ENCODE data around the gene BAD.

The BAD gene

GRCh38 chr11:64289002-64289564 lies 4.6 kb upstream of the BAD start:
- H3K4me3 ChIP-seq (ENCODE audit: low read length), result no peak overlapping the region
- DNase-seq, result no peak
- no peak overlapping the region for H2AFZ ChIP-seq (ENCODE audit: low read length)
- H3K36me3 ChIP-seq (replicated peaks; ENCODE audit: insufficient read depth, low read length), result no peaks in the 10 kb centered on the region
- H3F3A ChIP-seq (ENCODE audit: insufficient read depth, low read length), result peaks cover 12% of the 10 kb centered on the region
- no peaks in the 10 kb centered on the region for H3K9me3 ChIP-seq (replicated peaks; ENCODE audit: insufficient read depth, low read length)
- no peak for TF ChIP-seq EZH2 (optimal IDR thresholded peaks at IDR 0.05; ENCODE audit: low read depth, low read length)
- no peak for TF ChIP-seq EZH2phosphoT487 (IDR thresholded peaks at IDR 0.05; ENCODE audit: low read length)
- TF ChIP-seq, protein P1, sequence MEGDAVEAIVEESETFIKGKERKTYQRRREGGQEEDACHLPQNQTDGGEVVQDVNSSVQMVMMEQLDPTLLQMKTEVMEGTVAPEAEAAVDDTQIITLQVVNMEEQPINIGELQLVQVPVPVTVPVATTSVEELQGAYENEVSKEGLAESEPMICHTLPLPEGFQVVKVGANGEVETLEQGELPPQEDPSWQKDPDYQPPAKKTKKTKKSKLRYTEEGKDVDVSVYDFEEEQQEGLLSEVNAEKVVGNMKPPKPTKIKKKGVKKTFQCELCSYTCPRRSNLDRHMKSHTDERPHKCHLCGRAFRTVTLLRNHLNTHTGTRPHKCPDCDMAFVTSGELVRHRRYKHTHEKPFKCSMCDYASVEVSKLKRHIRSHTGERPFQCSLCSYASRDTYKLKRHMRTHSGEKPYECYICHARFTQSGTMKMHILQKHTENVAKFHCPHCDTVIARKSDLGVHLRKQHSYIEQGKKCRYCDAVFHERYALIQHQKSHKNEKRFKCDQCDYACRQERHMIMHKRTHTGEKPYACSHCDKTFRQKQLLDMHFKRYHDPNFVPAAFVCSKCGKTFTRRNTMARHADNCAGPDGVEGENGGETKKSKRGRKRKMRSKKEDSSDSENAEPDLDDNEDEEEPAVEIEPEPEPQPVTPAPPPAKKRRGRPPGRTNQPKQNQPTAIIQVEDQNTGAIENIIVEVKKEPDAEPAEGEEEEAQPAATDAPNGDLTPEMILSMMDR (IDR thresholded peaks at IDR 0.05; ENCODE audit: low read length), result no peak
- H3K9me2 ChIP-seq (replicated peaks; ENCODE audit: insufficient read depth, low read length), result no peaks in the 10 kb centered on the region
- no peak overlapping the region for H3K27ac ChIP-seq (ENCODE audit: low read length)
- H3K27me3 ChIP-seq (replicated peaks; ENCODE audit: insufficient read depth, low read length), result peaks cover 32% of the 10 kb centered on the region
- no peaks in the 10 kb centered on the region for H4K20me1 ChIP-seq (ENCODE audit: insufficient read depth, low read length)
- H3K9ac ChIP-seq (ENCODE audit: low read length), result no peak overlapping the region
- H3K79me2 ChIP-seq (ENCODE audit: low read length), result peaks cover 7% of the 10 kb centered on the region
- no peak overlapping the region for H3K4me2 ChIP-seq (ENCODE audit: low read depth, low read length)
- 0 out of 2 replicates have a peak, but pooled peaks cover 3% of the 10 kb centered on the region for H3K4me1 ChIP-seq (ENCODE audit: low read length)

DNA sequence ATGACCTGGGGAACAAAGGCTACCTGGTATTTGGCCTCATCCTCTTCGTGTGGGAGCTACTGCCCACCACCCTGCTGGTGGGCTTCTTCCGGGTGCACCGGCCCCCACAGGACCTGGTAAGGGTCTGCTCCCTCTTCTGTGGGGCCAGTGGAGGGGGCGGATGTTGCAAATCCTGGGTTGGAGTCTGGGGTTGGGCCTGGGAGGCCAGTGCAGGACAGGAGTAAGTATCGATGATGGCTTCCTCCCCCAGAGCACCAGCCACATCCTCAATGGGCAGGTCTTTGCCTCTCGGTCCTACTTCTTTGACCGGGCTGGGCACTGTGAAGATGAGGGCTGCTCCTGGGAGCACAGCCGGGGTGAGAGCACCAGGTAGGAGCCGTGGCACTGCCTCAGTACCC lies 3.9 kb upstream of the BAD start:
- H3K27me3 ChIP-seq (replicated peaks; ENCODE audit: insufficient read depth, low read length), result peaks cover 27% of the 10 kb centered on the region
- H3K9me2 ChIP-seq (replicated peaks; ENCODE audit: insufficient read depth, low read length), result no peaks in the 10 kb centered on the region
- H3K27ac ChIP-seq (ENCODE audit: low read length), result no peak overlapping the region
- peaks cover 12% of the 10 kb centered on the region for H3F3A ChIP-seq (ENCODE audit: insufficient read depth, low read length)
- H3K9ac ChIP-seq (ENCODE audit: low read length), result no peak overlapping the region
- no peak overlapping the region for H3K4me2 ChIP-seq (ENCODE audit: low read depth, low read length)
- H3K79me2 ChIP-seq (ENCODE audit: low read length), result peaks cover 14% of the 10 kb centered on the region
- no peaks in the 10 kb centered on the region for H3K36me3 ChIP-seq (replicated peaks; ENCODE audit: insufficient read depth, low read length)
- H3K9me3 ChIP-seq (replicated peaks; ENCODE audit: insufficient read depth, low read length), result no peaks in the 10 kb centered on the region
- TF ChIP-seq EZH2phosphoT487 (IDR thresholded peaks at IDR 0.05; ENCODE audit: low read length), result no peak
- TF ChIP-seq, protein P1 (IDR thresholded peaks at IDR 0.05; ENCODE audit: low read length), result no peak
- TF ChIP-seq EZH2 (optimal IDR thresholded peaks at IDR 0.05; ENCODE audit: low read depth, low read length), result no peak
- H3K4me1 ChIP-seq (ENCODE audit: low read length), result peaks cover 5% of the 10 kb centered on the region
- H2AFZ ChIP-seq (ENCODE audit: low read length), result no peak overlapping the region
- DNase-seq, result peak; percentile 1
- H4K20me1 ChIP-seq (ENCODE audit: insufficient read depth, low read length), result no peaks in the 10 kb centered on the region
- H3K4me3 ChIP-seq (ENCODE audit: low read length), result no peak overlapping the region

DNA sequence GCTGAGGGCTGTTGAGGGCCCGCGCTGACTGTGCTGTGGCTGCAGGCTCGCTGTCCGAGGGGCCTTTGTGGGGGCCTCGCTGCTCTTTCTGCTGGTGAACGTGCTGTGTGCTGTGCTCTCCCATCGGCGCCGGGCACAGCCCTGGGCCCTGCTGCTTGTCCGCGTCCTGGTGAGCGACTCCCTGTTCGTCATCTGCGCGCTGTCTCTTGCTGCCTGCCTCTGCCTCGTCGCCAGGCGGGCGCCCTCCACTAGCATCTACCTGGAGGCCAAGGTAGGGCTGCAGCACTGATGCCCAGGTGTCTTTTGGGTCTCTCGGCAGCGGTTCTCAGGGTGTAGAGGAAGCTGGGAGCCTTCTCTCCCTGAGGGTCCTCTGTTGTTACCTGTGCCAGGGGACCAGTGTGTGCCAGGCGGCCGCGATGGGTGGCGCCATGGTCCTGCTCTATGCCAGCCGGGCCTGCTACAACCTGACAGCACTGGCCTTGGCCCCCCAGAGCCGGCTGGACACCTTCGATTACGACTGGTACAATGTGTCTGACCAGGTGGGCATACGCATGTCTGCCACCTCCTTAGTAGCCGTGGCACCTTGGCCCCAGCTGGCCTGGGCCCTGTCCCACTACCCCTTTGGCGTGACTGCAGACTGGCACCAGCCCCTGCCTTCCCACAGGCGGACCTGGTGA lies 3.3 kb upstream of the BAD start:
- Histone ChIP-seq H3K79me2 (ENCODE audit: low read length) (peaks cover 19% of the 10 kb centered on the region), H3K27ac (ENCODE audit: low read length) (no peak overlapping the region), H2AFZ (ENCODE audit: low read length) (no peak overlapping the region), H3K9me2 (replicated peaks; ENCODE audit: insufficient read depth, low read length) (no peaks in the 10 kb centered on the region), H3K4me1 (ENCODE audit: low read length) (peaks cover 10% of the 10 kb centered on the region), H3K9me3 (replicated peaks; ENCODE audit: insufficient read depth, low read length) (no peaks in the 10 kb centered on the region), H3K9ac (ENCODE audit: low read length) (no peak overlapping the region), H3K36me3 (replicated peaks; ENCODE audit: insufficient read depth, low read length) (no peaks in the 10 kb centered on the region), H3K4me2 (ENCODE audit: low read depth, low read length) (no peak overlapping the region), H3K27me3 (replicated peaks; ENCODE audit: insufficient read depth, low read length) (peaks cover 21% of the 10 kb centered on the region), H3F3A (ENCODE audit: insufficient read depth, low read length) (peaks cover 12% of the 10 kb centered on the region), H4K20me1 (ENCODE audit: insufficient read depth, low read length) (no peaks in the 10 kb centered on the region), H3K4me3 (ENCODE audit: low read length) (no peak overlapping the region)
- peak; percentile 3 for DNase-seq
- no peak for TF ChIP-seq EZH2 (optimal IDR thresholded peaks at IDR 0.05; ENCODE audit: low read depth, low read length)
- TF ChIP-seq, protein P1 (IDR thresholded peaks at IDR 0.05; ENCODE audit: low read length), result no peak
- TF ChIP-seq EZH2phosphoT487 (IDR thresholded peaks at IDR 0.05; ENCODE audit: low read length), result no peak

Measured in MM.1S (cell line).